SK-N-SH treated with all-trans-retinoic acid at 6 μM for 48 hours (cell line): ENCODE data around the gene FOXQ1.

Experiments used
- ARNTL ChIP-seq: fragments of 450-650 bp; formaldehyde crosslinking; IDR thresholded peaks from 2 replicates; pipeline ENCODE4 v1.5.0; 2020; ENCODE audit warnings: low read depth, mild to moderate bottlenecking, moderate library complexity, borderline replicate concordance
- BACH2 ChIP-seq: fragments of 250-450 bp; sonication (Bioruptor Pico); IDR thresholded peaks from 2 replicates; pipeline ENCODE4 v1.9.0; 2021; ENCODE audit warnings: mild to moderate bottlenecking, borderline replicate concordance
- ESRRG ChIP-seq: fragments of 250-450 bp; sonication (Bioruptor Pico); IDR thresholded peaks from 2 replicates; pipeline ENCODE4 v1.6.1; 2021; ENCODE audit warnings: mild to moderate bottlenecking
- PPARA ChIP-seq: fragments of 250-450 bp; sonication (Bioruptor Pico); IDR thresholded peaks from 2 replicates; pipeline ENCODE4 v1.5.0; 2020; ENCODE audit warnings: mild to moderate bottlenecking, borderline replicate concordance
- ZC3H10 ChIP-seq: fragments of 250-450 bp; sonication (Bioruptor Pico); IDR thresholded peaks from 2 replicates; pipeline ENCODE4 v1.5.1; 2021; ENCODE audit warnings: mild to moderate bottlenecking, moderate library complexity
- ZFP30 ChIP-seq: fragments of 450-650 bp; formaldehyde crosslinking; IDR thresholded peaks from 2 replicates; pipeline ENCODE4 v1.5.0; 2022; ENCODE audit warnings: mild to moderate bottlenecking, moderate library complexity
- TF ChIP-seq, protein P1 (sequence below): fragments of 250-450 bp; sonication (Bioruptor Pico); IDR thresholded peaks from 2 replicates; pipeline ENCODE4 v1.5.1; 2021; ENCODE audit warnings: mild to moderate bottlenecking, moderate library complexity
- TF ChIP-seq, protein P2 (sequence below): fragments of 250-450 bp; sonication (Bioruptor Pico); IDR thresholded peaks from 2 replicates; pipeline ENCODE4 v1.8.0; 2020; ENCODE audit warnings: mild to moderate bottlenecking, moderate library complexity, borderline replicate concordance
- TF ChIP-seq, protein P3 (sequence below): fragments of 250-450 bp; sonication (Bioruptor Pico); IDR thresholded peaks from 2 replicates; pipeline ENCODE4 v1.5.1; 2020; ENCODE audit warnings: low read depth, mild to moderate bottlenecking, moderate library complexity
- TF ChIP-seq, protein P4 (sequence below): fragments of 250-450 bp; sonication (Bioruptor Pico); IDR thresholded peaks from 2 replicates; pipeline ENCODE4 v1.8.0; 2021; ENCODE audit warnings: low read depth, mild to moderate bottlenecking, moderate library complexity, borderline replicate concordance

DNA sequence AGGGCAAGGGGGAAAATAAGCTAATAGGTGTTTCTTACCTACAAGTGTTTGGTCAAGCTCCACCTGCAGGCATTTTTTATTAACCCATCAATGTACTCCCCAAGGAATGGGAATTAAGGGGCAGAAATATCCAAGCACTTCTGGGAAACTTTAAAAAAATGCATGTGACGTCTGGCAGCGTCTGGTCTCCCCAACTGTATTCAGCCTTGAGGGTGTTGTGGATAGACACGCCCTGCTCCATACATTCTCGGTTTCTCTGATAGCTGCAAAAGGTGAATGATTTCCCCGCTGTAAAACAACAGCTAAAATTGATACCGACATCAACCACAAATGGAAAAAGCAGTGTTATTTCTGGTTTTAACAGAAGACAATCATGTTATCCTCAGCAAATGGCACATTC is 2.5 kb upstream of the FOXQ1 start:
- TF ChIP-seq ZFP30, result no peak
- TF ChIP-seq, protein P1, sequence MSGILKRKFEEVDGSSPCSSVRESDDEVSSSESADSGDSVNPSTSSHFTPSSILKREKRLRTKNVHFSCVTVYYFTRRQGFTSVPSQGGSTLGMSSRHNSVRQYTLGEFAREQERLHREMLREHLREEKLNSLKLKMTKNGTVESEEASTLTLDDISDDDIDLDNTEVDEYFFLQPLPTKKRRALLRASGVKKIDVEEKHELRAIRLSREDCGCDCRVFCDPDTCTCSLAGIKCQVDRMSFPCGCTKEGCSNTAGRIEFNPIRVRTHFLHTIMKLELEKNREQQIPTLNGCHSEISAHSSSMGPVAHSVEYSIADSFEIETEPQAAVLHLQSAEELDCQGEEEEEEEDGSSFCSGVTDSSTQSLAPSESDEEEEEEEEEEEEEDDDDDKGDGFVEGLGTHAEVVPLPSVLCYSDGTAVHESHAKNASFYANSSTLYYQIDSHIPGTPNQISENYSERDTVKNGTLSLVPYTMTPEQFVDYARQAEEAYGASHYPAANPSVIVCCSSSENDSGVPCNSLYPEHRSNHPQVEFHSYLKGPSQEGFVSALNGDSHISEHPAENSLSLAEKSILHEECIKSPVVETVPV (CRISPR knock-in tag), result no peak
- TF ChIP-seq, protein P2, sequence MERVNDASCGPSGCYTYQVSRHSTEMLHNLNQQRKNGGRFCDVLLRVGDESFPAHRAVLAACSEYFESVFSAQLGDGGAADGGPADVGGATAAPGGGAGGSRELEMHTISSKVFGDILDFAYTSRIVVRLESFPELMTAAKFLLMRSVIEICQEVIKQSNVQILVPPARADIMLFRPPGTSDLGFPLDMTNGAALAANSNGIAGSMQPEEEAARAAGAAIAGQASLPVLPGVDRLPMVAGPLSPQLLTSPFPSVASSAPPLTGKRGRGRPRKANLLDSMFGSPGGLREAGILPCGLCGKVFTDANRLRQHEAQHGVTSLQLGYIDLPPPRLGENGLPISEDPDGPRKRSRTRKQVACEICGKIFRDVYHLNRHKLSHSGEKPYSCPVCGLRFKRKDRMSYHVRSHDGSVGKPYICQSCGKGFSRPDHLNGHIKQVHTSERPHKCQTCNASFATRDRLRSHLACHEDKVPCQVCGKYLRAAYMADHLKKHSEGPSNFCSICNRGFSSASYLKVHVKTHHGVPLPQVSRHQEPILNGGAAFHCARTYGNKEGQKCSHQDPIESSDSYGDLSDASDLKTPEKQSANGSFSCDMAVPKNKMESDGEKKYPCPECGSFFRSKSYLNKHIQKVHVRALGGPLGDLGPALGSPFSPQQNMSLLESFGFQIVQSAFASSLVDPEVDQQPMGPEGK (CRISPR knock-in tag), result no peak
- no peak for TF ChIP-seq BACH2 (CRISPR knock-in tag)
- no peak for TF ChIP-seq PPARA (CRISPR knock-in tag)
- no peak for TF ChIP-seq ARNTL (CRISPR knock-in tag)
- TF ChIP-seq ESRRG (CRISPR knock-in tag), result no peak
- no peak for TF ChIP-seq ZC3H10 (CRISPR knock-in tag)
- TF ChIP-seq, protein P3, sequence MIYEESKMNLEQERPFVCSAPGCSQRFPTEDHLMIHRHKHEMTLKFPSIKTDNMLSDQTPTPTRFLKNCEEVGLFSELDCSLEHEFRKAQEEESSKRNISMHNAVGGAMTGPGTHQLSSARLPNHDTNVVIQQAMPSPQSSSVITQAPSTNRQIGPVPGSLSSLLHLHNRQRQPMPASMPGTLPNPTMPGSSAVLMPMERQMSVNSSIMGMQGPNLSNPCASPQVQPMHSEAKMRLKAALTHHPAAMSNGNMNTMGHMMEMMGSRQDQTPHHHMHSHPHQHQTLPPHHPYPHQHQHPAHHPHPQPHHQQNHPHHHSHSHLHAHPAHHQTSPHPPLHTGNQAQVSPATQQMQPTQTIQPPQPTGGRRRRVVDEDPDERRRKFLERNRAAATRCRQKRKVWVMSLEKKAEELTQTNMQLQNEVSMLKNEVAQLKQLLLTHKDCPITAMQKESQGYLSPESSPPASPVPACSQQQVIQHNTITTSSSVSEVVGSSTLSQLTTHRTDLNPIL (CRISPR knock-in tag), result no peak
- TF ChIP-seq, protein P4, sequence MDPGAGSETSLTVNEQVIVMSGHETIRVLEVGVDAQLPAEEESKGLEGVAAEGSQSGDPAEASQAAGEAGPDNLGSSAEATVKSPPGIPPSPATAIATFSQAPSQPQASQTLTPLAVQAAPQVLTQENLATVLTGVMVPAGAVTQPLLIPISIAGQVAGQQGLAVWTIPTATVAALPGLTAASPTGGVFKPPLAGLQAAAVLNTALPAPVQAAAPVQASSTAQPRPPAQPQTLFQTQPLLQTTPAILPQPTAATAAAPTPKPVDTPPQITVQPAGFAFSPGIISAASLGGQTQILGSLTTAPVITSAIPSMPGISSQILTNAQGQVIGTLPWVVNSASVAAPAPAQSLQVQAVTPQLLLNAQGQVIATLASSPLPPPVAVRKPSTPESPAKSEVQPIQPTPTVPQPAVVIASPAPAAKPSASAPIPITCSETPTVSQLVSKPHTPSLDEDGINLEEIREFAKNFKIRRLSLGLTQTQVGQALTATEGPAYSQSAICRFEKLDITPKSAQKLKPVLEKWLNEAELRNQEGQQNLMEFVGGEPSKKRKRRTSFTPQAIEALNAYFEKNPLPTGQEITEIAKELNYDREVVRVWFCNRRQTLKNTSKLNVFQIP (CRISPR knock-in tag), result no peak
